Right lobe of liver (tissue), 4 donors: ENCODE results near the gene LGALS7.
"Not testable (repeated sequence)": the region's sequence is repeated elsewhere in the genome, so short reads cannot be mapped to it uniquely, and the experiment has no call there.

Source experiments
- CTCF ChIP-seq, 4 donors: fragments of 200-600 bp in 3 of 4; fragments of 450-650 bp in 1 of 4; IDR thresholded peaks; one replicate each; pipeline versions ENCODE4 v1.5.1 to v1.8.0; 2016 to 2022; ENCODE audit warnings: antibody characterized with exemption in 4 of 4, mild to moderate bottlenecking in 2 of 4
- POLR2A ChIP-seq: fragments of 450-650 bp; IDR thresholded peaks from one replicate; pipeline ENCODE4 v1.6.1; 2017; ENCODE audit warnings: antibody characterized with exemption, mild to moderate bottlenecking
- donor health status: DM: no; HTN: no; CAD: no.
- donor health status: DM: no; HTN: no; CAD: no.
- donor health status: DM: no; HTN: yes; CAD: no.

GRCh38 chr19:38786061-38786460, 12.7 kb upstream of the LGALS7 start:
- TF ChIP-seq CTCF (IDR thresholded peaks at IDR 0.05); POLR2A: not testable (repeated sequence)
